NOMO-1 treated with dmso at 0.1 percent for 144 hours (cell line): ENCODE data around the gene TDRD9.
"Not testable (repeated sequence)": the region's sequence is repeated elsewhere in the genome, so short reads cannot be mapped to it uniquely, and the experiment has no call there.

Experiments used
- DNase-seq: peaks from one replicate; lab custom pipeline; 2025; ENCODE audit not compliant: unreplicated experiment; lab: John Stamatoyannopoulos, UW

The TDRD9 gene

DNA sequence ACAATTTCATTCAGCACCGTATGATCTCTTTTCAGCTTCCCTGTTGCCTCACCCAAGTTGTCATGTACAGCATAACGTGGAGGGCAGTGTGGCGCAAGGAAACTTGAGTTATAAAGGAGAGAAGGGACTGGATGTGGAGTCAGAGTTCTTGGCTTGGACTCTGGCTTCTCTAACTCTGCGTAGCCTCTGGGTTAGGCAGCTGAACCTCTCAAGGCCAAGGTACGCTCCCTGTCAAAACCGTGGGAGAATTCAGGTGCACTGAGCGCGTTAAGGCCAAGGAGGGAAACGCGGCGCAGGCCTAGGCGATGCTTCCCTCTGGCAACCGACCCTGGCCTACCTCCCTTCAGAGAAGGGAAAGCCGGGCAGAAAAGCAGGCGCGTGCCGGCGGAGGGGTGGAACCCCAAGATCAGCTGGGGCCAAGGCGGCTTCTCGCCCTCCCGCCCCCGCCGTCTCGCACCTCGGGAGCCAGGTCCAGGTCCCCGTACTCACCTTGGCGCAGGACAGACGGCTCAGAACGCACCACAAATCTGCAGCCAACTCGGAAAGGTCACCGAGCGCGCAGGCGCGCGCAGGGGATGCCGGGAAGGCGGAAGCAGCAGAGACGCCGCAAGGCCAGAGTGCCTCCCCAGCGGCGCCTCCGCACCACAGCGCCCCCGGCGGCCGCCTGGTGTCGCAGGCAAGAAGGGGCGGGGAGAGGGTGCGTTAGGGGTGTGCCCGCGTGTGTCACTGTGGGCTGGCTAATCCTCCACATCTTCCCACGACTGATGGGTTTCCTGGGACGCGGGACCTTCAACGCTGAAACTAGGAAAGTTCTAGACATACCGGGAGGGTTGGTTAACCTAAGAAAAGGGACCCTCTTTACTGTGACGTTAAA is 7.0 kb upstream of the TDRD9 start:
- DNase-seq, result peak; percentile 87

DNA sequence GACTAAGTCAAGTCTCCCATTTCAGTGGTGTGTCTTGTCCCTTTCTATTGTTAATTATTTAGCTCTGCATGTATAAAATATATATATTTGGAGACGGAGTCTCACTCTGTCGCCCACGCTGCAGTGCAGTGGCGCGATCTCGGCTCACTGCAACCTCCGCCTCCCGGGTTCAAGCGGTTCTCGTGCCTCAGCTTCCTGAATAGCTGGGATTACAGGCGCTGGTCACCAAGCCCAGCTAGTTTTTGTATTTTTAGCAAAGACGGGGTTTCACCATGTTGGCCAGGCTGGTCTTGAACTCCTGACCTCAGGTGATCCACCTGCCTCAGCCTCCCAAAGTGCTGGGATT is 6.4 kb upstream of the TDRD9 start:
- DNase-seq, result not testable (repeated sequence)

DNA sequence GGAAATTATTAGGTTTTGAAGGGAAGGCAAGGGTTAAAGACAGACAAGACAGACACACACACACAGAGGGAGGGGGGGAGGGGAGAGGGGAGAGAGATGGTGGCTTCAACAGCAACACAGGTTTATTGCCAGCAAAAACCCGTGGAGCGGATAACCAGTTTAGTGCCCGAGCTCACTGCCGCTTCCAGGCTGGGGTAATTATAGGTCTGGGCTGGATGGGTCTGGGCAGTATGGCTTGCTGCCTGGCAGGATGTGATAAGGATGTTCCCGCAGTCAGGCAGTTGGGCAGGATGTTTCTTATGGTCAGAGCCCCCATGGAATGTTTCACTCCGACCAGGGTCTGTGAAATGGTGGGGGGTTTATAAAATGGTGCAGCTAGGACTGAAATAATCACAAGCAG is 4.4 kb upstream of the TDRD9 start:
- DNase-seq, result no peak

DNA sequence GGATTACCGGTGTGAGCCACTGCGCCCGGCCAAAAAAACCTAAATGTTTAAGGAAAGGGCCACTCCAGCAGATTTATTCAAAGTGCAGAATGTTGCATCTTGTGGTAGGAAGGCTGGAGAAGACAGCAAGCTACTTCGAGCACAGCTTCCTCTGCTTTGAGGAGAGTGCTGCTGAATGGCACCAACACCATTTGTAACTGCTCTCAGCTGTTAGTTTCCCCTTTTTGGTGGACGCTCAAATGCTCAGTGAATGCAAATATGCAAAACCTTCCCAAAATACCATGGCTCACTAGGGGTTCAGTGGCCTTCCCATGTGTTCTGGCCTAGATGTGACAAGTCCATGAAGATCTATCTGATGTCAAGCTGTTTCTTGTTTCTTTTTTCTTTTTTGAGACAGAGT is 2.9 kb upstream of the TDRD9 start:
- no peak for DNase-seq

DNA sequence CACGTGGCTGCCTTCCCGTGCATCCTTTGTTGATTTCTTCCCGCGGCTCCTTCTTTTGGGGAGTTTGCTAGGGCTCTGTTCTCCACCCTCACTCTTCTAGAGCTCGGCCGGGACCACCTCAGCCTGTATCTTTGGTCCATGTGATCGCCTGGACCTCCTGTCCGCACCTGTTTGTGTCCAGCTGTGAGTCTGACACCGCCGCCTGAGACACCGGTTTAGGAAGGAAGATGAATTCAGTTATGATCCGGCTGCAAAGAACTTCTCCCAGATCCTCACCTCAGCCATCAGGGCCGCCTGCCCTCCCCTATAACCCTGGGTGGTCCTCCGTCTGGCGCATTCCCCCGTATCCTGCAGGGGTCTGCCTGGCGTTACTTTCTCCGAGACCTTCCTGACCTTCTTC is 690 bp upstream of the TDRD9 start:
- DNase-seq, result no peak

DNA sequence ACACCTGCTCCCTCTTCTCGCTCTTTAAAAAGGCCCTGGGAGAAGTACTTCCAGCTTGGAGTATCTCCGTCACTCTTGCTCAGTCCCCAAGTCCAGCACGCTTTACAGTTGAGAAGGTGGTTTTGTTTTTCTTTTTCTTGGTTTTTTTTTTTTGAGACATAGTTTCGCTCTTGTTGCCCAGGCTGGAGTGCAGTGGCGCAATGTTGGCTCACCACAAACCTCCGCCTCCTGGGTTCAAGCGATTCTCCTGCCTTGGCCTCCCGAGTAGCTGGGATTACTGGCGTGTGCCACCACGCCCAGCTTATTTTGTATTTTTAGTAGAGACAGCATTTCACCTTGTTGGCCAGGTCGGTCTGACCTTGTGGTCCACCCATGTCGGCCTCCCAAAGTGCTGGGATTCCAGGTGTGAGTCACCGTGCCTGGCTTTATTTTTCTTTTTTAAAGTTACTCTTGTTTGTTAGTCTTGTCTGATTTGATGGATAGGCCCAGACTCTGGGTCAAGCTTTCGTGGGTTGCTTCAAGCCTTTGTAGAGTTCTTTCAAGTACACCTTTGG is 1.9 kb downstream of the TDRD9 start:
- peak; percentile 37 for DNase-seq

DNA sequence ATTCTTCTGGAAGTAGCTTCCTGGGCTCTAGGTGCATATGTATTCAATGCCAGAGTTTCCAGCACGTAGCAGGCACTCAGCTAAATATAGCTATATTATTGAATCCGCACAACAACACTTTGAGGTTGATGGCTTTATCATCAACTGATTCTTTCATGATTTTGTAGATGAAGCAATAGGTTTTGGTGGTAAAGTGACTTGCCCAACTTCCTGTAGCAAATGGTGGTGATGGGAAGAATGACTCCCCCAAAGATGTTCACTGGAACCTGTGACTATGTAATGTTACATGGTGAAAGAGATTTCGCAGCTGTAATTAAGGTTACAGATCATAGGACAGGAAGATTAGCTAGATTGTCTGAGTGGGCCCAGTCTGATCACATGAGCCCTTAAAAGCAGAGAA is 3.2 kb downstream of the TDRD9 start:
- DNase-seq, result peak; percentile 88

DNA sequence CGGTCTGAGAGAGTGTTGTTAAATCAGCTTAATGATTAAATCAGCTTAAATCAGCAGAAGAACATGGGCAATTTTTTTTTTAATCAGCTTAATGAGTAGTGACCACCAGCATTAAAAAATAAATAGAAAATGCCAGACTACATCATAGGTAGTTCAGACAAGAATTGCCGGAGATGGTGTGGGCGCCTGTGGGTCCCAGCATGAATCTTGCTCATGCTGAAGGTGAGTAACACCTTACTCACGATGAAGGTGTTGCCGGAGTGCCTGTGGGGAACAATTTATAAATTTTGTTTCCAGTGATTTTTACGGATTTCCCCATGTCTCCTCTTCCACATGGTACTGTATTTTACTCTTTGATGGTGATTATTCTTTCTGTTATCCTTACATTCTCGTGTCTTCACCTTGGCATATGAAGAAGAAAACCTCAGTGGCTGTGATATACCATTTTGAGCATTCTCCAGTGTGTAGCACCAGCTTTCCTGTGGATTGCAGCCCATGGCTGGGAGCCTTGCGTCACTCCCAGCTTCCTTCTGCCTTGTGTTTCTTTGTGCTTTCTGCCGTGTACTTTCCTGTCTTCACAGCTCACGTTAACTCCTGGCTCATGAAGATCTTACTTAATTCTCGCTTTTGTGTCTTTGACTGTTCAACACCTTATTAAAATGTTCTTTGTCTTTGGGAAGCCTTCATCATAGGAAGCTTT is 4.7 kb downstream of the TDRD9 start:
- peak; percentile 17 for DNase-seq

DNA sequence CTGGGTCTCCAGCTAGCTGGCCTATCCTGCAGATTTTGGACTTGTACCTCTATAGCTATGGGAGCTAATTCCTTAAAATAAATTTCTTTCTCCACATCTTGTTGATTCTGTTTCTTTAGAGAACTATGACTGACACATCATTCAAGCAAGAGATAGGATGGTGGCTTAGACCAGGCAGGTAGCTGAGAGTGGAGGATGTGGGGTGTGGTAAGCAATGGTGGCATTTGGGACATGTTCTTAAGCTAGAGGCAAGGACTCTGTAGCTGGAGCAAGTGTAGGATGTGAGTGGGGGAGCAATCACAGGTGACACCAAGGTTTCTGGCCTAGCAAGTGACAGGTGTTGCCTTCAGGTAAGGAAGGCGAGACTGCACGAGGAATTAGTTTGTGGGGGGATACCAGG is 6.8 kb downstream of the TDRD9 start:
- no peak for DNase-seq

DNA sequence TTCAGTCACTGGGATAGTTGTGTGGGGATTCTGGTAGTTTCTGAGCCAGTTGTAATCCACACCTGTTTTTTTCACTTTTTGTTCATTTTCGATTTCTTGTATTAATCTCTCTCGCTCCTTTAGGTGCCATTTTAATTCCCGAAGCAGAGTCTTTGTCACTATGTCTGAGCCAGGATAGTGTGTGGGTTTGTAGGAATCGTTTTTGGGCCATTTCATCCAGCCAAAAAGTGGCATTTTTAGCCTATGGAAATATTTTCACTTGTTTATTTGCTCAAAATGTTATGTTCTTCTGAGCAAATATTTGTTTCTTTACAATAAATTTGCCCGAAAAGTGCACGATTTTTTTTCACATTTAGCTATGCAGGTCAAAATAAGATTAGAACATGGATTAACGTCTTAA is 13.2 kb downstream of the TDRD9 start:
- DNase-seq, result no peak

DNA sequence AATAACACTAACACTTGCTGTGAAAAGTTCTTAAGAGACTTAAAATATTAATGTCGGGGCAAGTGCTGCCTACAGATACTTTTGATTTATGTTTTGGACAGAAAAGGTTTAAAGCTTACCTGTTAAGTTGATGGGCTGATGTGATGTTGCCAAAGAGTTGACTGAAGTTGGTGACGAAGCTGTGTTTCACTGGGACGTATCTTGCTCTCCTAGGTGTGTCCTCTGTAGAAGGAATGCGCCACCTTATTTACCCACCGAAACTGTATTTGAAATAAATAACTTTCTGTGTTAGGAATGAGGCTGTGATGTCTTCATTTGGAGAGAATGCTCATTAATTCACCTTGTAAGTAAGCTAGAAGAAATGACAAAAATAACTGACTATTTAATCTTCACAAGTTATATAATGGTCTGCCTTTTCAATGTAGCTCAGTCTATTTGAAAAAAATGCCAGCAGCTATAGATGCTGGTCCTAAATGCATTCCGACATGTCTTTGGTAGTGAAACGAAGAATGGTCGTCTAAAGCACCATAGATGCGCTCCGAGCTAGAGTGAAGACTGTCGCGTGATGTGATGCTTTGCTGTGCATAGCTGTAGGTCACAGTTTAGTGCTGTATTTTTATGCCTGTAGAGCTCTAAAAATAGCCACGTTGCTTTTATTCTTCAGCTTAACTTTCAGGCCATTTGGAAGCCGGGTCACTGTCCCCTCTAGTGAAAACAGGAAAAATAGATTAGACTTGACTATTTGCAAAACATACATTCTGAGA is 13.9 kb downstream of the TDRD9 start, which contains the start of gene RD3L:
RD3L (minus strand) TSS at position 557 of the 764 bp plus-strand sequence. CDS start 834 bp downstream, outside the sequence.
- no peak for DNase-seq

DNA sequence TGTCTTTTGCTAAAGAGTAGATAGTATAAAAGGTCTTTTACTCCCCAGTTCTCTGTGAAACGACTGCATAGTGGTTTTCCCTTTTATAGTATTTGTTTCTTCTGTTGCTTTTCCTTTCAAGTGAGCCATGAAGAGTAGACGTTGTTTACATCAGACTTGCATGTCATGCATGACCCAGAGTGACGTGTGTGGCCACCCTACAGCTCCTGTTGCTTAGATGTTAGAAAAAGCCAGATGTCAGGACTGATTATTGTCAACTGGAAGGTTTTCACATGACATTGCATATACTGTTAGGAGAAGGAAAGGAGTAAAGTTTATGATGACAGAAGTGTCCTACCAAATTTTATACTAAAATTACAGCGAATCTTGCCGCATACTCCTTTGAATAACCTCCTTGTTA is 15.4 kb downstream of the TDRD9 start:
- DNase-seq, result no peak

DNA sequence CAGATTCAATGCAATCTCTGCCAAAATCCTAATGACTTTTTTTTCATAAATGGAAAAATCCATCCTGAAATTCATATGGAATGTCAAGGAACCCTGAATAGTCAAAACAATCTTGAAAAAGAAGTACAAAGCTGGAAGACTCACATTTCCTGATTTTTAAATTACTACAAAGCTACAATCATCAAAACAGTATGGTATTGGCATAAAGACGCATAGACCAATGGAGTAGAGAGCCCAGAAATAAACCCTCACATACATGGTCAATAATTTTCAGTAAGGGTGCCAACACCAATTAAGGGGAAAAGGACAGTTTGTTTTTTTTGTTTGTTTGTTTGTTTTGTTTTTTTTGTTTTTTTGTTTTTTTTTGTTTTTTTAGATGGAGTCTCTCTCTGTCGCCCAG is 18.7 kb downstream of the TDRD9 start:
- DNase-seq, result no peak

DNA sequence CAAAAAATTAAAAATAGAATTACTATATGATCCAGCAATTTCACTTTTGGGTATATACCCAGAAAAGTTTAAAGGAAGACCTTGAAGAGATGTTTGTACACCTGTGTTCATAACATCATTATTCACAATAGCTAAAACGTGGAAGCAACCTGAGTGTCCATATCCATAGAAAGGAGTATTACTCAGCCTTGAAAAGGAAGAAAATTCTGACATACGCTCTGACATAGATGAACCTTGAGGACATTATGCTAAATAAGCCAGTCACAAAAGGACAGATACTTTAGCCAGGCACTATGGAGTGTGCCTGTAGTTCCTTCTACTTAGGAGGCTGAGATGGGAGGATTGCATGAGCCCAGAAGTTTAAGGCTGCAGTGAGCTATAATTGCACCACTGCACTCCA is 20.2 kb downstream of the TDRD9 start:
- DNase-seq, result no peak

DNA sequence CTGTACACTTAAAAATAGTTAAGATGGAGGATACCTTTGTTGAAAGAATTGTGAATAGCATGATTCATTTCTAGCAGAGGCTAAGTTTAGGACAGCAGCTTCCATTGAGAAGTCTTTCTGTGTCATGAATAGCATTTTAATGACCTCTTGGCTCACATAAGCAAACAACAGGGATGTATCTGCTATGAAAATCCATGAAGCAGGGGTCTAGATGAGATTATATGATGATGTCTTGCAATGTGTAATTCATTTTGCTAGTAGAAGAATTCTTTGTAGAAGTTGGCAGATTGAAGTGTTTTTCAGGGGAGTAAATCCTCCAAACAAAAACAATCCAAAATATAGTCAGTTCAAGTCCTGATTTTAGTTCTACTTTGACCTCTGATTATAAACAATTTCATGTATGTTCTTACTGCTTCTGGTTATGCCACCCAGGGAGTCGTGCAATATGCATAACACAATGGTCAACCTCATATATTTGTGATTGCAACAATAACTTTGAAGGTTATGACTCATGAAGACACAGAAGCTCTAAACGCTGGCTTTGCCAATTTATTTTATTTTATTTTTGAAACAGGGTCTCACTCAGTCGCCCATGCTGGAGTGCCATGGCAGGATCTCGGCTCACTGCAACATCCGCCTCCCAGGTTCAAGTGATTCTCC is 21.0 kb downstream of the TDRD9 start:
- peak; percentile 33 for DNase-seq

DNA sequence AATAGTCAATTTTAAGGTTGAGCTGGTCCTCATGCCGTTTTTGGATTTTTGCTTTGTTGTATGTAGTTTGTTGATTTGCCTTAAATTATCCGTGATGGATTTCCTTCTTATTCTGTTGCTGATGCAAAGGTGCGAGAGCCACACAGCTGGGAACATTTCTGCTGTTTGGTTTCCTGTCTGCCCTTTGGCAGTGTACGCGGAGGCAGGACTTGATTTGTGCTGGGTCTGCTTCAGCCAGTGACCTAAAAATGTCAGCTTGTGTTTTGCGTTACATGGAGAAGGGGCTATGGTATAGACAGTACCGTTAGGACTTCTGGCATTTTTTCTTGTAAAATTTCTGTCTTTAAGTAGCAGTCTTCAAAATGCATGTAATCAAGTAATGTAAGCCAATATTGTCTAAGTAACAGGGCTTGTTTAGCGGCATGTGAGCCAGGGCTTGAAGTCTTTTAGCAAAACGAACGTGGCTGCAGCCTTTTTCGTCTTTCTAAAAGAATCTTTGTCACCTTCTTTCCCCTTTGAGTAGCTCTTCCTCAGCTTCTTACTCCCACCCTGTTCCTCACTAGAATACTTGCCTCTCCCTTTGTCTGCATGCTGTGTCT is 32.3 kb downstream of the TDRD9 start:
- DNase-seq, result no peak

DNA sequence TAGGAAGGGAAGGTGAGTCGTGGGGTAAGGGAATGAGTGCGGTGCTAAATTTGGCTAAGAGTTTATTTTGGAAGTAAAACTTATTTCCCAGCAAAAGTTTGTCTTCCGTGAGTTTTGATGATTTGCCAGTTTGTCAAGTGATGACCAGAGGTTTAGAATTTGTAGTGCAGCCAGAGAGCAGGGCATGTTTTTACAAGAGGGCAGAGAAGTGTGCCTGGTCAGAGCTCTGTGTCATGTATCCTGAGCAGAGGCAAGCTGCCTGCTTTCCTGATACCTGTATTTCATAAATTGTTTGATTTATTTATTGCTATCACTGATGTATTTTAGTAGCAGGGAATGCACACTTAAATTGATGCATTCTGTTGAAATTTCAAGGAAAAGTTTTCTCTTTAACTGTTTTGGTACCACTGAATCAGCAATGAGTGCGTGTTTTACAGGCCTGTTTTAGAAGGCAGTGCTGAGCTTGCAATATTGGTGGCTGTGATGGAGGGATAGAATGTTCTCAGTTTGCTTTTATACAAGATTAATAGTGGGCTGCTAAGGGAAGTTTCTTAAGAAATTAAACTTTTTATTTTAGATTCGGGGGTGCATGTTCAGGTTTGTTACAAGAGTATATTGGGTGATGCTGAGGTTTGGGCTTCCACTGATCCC is 33.8 kb downstream of the TDRD9 start:
- no peak for DNase-seq

DNA sequence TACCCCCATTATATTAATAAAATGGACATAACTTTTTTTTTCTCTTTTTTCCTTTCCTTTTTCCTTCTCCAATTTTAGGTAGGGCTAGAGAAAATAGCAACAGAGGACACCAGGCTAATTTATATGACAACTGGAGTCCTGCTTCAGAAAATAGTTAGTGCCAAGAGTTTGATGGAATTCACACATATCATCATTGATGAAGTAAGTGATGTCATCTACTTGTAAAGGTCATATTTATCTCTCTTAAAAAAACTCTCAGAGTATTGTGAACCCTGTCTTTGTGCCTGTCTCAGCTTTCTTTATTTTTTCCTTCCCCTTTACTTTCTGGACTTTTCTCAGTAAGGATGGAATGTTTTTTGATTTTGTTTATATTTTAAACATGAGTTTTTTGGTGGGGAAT is 38.4 kb downstream of the TDRD9 start:
- DNase-seq, result no peak

DNA sequence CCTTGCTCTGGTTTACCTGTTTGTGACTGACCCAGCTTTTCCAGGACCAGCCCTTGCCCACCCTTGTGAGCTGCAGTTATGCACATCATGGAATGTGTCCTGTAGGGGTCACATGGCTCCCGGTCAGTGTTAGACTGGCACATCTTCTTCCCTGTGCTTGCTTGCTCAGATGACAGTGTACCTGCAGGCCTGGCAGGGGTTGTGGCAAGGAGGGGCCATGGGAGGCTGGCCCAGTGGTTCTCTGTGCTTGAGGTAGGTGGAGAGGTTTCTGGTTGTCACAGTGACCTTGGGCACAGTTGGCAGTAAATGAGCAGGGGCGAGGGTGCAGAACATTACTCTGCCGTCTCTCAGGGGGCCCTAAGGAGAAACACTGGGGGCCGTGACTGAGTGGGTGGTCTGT is 41.7 kb downstream of the TDRD9 start:
- DNase-seq, result no peak

DNA sequence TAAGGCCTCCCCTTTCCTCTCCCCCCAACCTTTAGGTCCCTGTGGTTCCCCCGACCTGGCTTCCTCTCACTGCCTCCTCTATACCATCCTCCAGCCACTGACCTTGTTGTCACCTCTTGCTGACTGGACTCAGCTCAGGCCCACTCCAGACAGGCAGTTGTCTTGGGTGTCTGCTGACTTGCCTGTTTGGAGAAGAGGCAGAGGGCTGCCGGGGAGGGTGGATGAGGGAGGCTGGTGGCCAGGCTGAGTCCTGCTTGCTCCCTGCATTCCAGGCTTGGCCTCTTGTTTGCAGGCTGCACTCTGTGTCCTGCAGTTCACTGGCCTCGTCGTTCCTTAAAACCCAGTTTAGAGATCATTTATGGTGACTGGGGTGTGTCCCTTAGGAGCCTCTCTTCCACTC is 45.1 kb downstream of the TDRD9 start:
- DNase-seq, result no peak
